ENCODE measurements around the gene HES1.

The HES1 gene

DNA sequence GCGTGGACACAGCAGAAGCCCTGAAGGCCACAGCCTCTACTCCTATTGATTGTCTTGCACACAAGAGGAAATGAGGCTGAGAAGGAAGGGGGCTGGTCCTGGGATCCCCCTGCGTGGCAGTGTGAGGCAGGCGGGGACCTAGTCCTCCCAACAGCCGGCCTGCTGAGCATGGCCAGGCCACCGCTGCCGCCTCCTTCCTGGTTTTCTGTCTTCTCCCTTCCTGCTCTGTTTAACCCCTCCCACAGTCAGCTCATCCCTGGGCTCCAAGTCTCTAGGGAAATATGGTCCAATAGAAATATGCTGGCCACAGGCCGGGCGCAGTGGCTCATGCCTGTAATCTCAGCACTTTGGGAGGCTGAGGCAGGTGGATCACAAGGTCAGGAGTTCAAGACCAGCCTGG is 42.1 kb upstream of the HES1 start:
- TF ChIP-seq, protein P1, sequence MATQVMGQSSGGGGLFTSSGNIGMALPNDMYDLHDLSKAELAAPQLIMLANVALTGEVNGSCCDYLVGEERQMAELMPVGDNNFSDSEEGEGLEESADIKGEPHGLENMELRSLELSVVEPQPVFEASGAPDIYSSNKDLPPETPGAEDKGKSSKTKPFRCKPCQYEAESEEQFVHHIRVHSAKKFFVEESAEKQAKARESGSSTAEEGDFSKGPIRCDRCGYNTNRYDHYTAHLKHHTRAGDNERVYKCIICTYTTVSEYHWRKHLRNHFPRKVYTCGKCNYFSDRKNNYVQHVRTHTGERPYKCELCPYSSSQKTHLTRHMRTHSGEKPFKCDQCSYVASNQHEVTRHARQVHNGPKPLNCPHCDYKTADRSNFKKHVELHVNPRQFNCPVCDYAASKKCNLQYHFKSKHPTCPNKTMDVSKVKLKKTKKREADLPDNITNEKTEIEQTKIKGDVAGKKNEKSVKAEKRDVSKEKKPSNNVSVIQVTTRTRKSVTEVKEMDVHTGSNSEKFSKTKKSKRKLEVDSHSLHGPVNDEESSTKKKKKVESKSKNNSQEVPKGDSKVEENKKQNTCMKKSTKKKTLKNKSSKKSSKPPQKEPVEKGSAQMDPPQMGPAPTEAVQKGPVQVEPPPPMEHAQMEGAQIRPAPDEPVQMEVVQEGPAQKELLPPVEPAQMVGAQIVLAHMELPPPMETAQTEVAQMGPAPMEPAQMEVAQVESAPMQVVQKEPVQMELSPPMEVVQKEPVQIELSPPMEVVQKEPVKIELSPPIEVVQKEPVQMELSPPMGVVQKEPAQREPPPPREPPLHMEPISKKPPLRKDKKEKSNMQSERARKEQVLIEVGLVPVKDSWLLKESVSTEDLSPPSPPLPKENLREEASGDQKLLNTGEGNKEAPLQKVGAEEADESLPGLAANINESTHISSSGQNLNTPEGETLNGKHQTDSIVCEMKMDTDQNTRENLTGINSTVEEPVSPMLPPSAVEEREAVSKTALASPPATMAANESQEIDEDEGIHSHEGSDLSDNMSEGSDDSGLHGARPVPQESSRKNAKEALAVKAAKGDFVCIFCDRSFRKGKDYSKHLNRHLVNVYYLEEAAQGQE (IDR thresholded peaks at IDR 0.05; ENCODE audit: insufficient read depth in 1 of 2, low read depth in 2 of 2, low read length in 2 of 2), result no peak
- TF ChIP-seq SIN3A (IDR thresholded peaks at IDR 0.05; ENCODE audit: borderline replicate concordance, insufficient read depth, low read length) (no peak), TAF1 (IDR thresholded peaks at IDR 0.05; ENCODE audit: borderline replicate concordance, insufficient read depth, low read length) (no peak), POLR2AphosphoS5 (IDR thresholded peaks at IDR 0.05; ENCODE audit: low read depth, low read length) (no peak), FOXP2 (optimal IDR thresholded peaks at IDR 0.05; ENCODE audit: borderline replicate concordance, extremely low read depth, extremely low read length, insufficient read depth) (no peak)

DNA sequence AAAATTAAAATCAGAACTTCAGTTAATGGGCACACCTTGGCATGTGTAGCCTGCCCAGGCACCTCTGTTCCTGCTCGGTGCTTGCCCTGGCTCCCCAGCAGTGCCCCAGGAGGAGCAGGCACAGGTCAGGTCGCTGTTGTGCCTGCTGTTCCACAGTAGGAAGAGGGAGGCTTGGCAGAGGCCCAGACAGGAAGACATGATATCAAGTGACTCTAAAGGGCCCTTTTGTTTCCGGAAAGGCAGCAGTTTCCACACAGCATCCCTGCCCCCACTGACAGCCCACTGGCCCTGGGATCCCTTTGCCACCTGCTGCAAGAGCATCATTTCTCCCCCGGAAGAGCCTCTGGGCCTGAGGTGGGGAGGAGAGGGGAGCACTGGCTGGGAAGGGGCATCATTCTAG is 40.5 kb upstream of the HES1 start:
- TF ChIP-seq, protein P1 (IDR thresholded peaks at IDR 0.05; ENCODE audit: insufficient read depth in 1 of 2, low read depth in 2 of 2, low read length in 2 of 2), result peak in 1 of 2 experiments; percentile 58; a peak in 1 of 4 replicates
- no peak for TF ChIP-seq SIN3A (IDR thresholded peaks at IDR 0.05; ENCODE audit: borderline replicate concordance, insufficient read depth, low read length)

DNA sequence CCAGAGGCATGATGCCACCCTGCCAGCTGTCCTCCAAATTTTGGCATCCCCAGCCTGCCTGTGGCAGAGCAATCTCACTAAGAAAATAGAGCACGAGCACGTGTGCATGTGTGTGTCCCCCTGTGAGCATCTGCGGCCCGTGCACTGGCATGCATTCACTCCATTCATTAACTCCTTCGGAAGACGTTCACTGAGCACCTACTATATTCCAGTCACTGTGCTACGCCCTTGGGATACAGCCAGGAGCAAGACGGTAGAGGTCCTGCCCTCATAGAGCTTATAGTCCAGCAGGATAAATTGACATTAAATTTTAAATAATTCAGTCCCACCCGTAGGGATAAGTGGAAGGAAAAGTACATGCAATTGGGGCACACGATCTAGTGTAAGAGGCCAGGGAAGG is 40.0 kb upstream of the HES1 start:
- TF ChIP-seq, protein P1 (IDR thresholded peaks at IDR 0.05; ENCODE audit: insufficient read depth in 1 of 2, low read depth in 2 of 2, low read length in 2 of 2), result no peak
- TF ChIP-seq TAF1 (IDR thresholded peaks at IDR 0.05; ENCODE audit: borderline replicate concordance, insufficient read depth, low read length) (no peak), POLR2AphosphoS5 (IDR thresholded peaks at IDR 0.05; ENCODE audit: low read depth, low read length) (no peak), SIN3A (IDR thresholded peaks at IDR 0.05; ENCODE audit: borderline replicate concordance, insufficient read depth, low read length) (no peak), FOXP2 (optimal IDR thresholded peaks at IDR 0.05; ENCODE audit: borderline replicate concordance, extremely low read depth, extremely low read length, insufficient read depth) (no peak)

DNA sequence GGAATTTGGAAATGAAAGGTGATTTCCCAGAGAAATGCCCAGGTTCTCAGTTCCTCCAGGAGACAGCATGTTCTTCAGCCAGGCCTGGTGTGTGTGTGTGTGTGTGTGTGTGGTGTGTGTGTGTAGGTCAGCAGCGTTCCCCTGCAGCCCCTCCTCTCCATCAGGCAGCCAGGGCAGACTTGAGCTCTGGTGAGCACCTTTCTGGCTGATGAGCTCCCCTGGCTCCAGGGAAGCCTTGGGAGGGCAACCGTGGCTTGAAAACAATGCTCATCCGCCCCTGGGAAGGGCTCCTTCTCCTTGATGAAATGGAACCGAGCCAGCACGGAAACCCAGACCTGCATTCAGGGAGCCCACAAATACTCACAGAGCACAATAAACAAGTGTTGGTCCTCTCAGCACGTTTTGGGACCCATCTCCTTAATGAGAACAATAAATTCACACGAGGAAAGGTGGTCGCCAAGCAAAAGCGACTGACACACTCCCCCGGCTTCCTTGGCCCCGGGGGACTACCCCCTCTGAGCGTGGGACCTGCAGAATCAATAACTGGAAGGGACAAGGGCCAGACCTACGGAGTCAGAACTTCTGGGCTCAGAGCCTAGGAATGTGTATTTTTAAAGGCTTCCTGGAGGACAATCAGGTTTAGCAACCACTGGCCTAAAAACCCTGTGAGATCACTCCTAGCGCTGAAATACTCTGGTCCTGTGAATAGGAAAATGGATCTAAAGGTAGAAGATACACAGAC is 38.6 kb upstream of the HES1 start:
- no peak for TF ChIP-seq SIN3A (IDR thresholded peaks at IDR 0.05; ENCODE audit: borderline replicate concordance, insufficient read depth, low read length)
- TF ChIP-seq POLR2AphosphoS5 (IDR thresholded peaks at IDR 0.05; ENCODE audit: low read depth, low read length), result no peak
- TF ChIP-seq TAF1 (IDR thresholded peaks at IDR 0.05; ENCODE audit: borderline replicate concordance, insufficient read depth, low read length), result no peak
- no peak for TF ChIP-seq FOXP2 (optimal IDR thresholded peaks at IDR 0.05; ENCODE audit: borderline replicate concordance, extremely low read depth, extremely low read length, insufficient read depth)
- TF ChIP-seq, protein P1 (IDR thresholded peaks at IDR 0.05; ENCODE audit: insufficient read depth in 1 of 2, low read depth in 2 of 2, low read length in 2 of 2), result no peak
